Activated effector memory CD4-positive, alpha-beta T cell treated with Interleukin-2 at 50 U/mL for 16 hours (primary cell): Measurements from ENCODE around the gene GSTCD.

Experiments used
- DNase-seq: peaks from one replicate; pipeline ENCODE4 v3.0.0-alpha.2; 2020

Gene GSTCD

GRCh38 chr4:105894660-105895582 is 186.3 kb downstream of the GSTCD start, which contains the start of gene NPNT:
TSS of gene NPNT (plus strand) at chr4:105895471. CDS start at chr4:105895653, 182 bp downstream.
- no peak for DNase-seq

GRCh38 chr4:105895583-105896460 is 187.2 kb downstream of the GSTCD start:
- DNase-seq: no peak

GRCh38 chr4:105896461-105896942 is 187.9 kb downstream of the GSTCD start:
- DNase-seq: no peak
